Measurements from ENCODE around the gene NFATC3. TPM values are rescaled to one million over a fixed set of nuclear protein-coding genes. Genes with fewer than 3 reads are reported as not detected.

NFATC3 gene
- total and polyA plus RNA-seq, 2 donors from 2014 or later, result 15.0 to 37.7 TPM

DNA sequence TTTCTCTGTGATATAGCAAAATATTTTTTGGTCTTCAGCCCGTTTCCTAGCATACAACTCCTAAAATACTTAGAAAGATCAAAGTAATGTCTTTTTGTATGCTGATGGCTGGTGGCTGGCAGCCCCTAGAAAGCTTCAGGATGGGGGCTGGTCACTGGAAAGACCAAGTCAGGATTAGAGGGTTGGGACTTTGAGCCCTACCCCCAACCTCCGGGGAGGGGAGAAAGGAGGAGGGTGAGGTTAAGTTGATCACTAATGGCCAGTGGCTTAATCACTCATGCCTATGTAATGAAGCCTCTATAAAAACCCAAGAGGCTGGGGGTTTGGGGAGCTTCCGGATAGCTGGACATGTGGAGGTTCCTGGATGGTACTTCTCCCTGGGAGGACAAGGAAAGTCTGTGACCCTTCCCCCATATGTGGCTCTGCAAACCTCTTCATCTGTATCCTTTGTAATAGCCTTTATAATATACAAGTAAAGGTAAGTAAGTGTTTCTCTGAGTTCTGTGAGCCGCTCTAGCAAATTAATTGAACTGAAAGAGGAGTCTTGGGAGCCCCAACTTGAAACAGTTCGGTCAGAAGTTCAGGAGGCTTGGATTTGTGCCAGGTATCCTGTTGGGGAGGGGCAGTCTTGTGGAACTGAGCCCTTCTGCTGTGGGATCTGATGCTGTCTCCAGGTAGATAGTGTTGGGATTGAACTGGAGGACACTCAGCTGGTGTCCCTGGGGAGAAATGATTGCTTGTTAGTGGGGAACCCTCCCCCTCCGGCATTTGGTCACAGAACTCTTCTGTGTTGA is 182.6 kb downstream of the NFATC3 start:
- no peaks in the 10 kb centered on the region for H3K9me3 ChIP-seq (ENCODE audit: control insufficient read depth in 2 of 3, insufficient read depth in 1 of 3, low read length in 3 of 3)
- no peak for FAIRE-seq
- H3K9ac ChIP-seq (ENCODE audit: low read length in 3 of 3), result no peak overlapping the region
- no peaks in the 10 kb centered on the region for H3K36me3 ChIP-seq (ENCODE audit: control insufficient read depth in 2 of 3, insufficient read depth in 3 of 3, low read length in 3 of 3)
- peak overlapping the region in 1 of 2 donors; percentile 1 for H3K27ac ChIP-seq (ENCODE audit: low read depth in 2 of 2, low read length in 2 of 2)
- H3K4me1 ChIP-seq (ENCODE audit: control insufficient read depth in 2 of 3, insufficient read depth in 2 of 3, low read depth in 1 of 3, low read length in 3 of 3), result peaks cover 0 to 21% (median 6%) of the 10 kb centered on the region in 3 donors
- no peaks in the 10 kb centered on the region for H3K27me3 ChIP-seq (ENCODE audit: control insufficient read depth, insufficient read depth, low read length)
- no peak overlapping the region for H3K4me3 ChIP-seq (ENCODE audit: low read length in 3 of 3)
- intact Hi-C loops (cut with DNase I), result loop anchor here (10.0 kb wide), 1 partner anchor 47 kb away; the partner anchor contains the start of genes PRMT7 and SLC7A6OS
- TF ChIP-seq, protein P1, sequence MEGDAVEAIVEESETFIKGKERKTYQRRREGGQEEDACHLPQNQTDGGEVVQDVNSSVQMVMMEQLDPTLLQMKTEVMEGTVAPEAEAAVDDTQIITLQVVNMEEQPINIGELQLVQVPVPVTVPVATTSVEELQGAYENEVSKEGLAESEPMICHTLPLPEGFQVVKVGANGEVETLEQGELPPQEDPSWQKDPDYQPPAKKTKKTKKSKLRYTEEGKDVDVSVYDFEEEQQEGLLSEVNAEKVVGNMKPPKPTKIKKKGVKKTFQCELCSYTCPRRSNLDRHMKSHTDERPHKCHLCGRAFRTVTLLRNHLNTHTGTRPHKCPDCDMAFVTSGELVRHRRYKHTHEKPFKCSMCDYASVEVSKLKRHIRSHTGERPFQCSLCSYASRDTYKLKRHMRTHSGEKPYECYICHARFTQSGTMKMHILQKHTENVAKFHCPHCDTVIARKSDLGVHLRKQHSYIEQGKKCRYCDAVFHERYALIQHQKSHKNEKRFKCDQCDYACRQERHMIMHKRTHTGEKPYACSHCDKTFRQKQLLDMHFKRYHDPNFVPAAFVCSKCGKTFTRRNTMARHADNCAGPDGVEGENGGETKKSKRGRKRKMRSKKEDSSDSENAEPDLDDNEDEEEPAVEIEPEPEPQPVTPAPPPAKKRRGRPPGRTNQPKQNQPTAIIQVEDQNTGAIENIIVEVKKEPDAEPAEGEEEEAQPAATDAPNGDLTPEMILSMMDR (IDR thresholded peaks at IDR 0.05; ENCODE audit: borderline replicate concordance, extremely low read depth, insufficient read depth), result no peak
- DNase-seq, result peak in 3 of 5 donors; percentile 38 to 77 (median 70)

DNA sequence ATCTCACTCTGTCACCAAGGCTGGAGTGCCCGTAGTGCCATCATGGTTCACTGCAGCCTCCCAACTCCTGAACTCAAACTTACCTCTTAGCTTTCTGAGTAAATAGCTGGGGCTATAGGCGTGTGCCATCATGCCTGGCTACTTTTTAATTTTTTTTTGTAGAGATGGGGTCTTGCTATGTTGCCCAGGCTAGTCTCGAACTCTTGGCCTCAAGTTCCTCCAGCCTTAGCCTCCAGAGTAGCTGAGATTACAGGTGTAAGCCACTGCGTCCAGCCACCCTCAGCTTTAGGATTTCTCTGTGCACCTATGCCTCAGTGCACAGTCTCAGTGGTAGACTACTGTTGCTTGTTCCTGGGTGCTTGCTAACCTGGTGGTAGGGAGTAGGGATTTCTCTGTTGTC is 184.6 kb downstream of the NFATC3 start:
- TF ChIP-seq, protein P1 (IDR thresholded peaks at IDR 0.05; ENCODE audit: borderline replicate concordance, extremely low read depth, insufficient read depth), result no peak
- peaks cover 0 to 15% (median 6%) of the 10 kb centered on the region in 3 donors for H3K4me1 ChIP-seq (ENCODE audit: control insufficient read depth in 2 of 3, insufficient read depth in 2 of 3, low read depth in 1 of 3, low read length in 3 of 3)
- H3K9me3 ChIP-seq (ENCODE audit: control insufficient read depth in 2 of 3, insufficient read depth in 1 of 3, low read length in 3 of 3), result no peaks in the 10 kb centered on the region
- FAIRE-seq (no peak), DNase-seq (no peak)
- no peak overlapping the region for H3K27ac ChIP-seq (ENCODE audit: low read depth in 2 of 2, low read length in 2 of 2)
- H3K36me3 ChIP-seq (ENCODE audit: control insufficient read depth in 2 of 3, insufficient read depth in 3 of 3, low read length in 3 of 3), result peaks cover 0 to 7% (median 0%) of the 10 kb centered on the region in 3 donors
- no peaks in the 10 kb centered on the region for H3K27me3 ChIP-seq (ENCODE audit: control insufficient read depth, insufficient read depth, low read length)
- no peak overlapping the region for H3K4me3 ChIP-seq (ENCODE audit: low read length in 3 of 3)
- H3K9ac ChIP-seq (ENCODE audit: low read length in 3 of 3), result no peak overlapping the region
- intact Hi-C loops (cut with DNase I), result loop anchor here (10.0 kb wide), 1 partner anchor 45 kb away; the partner anchor contains the start of genes PRMT7 and SLC7A6OS

- H3K27ac ChIP-seq (ENCODE audit: low read depth in 2 of 2, low read length in 2 of 2), result no peak overlapping the region
- H3K9ac ChIP-seq (ENCODE audit: low read length in 3 of 3), result no peak overlapping the region
- FAIRE-seq (no peak), DNase-seq (no peak)
- TF ChIP-seq, protein P1 (IDR thresholded peaks at IDR 0.05; ENCODE audit: borderline replicate concordance, extremely low read depth, insufficient read depth), result no peak
- peaks cover 0 to 7% (median 0%) of the 10 kb centered on the region in 3 donors for H3K36me3 ChIP-seq (ENCODE audit: control insufficient read depth in 2 of 3, insufficient read depth in 3 of 3, low read length in 3 of 3)
- peaks cover 0 to 15% (median 4%) of the 10 kb centered on the region in 3 donors for H3K4me1 ChIP-seq (ENCODE audit: control insufficient read depth in 2 of 3, insufficient read depth in 2 of 3, low read depth in 1 of 3, low read length in 3 of 3)
- H3K4me3 ChIP-seq (ENCODE audit: low read length in 3 of 3), result no peak overlapping the region
- H3K27me3 ChIP-seq (ENCODE audit: control insufficient read depth, insufficient read depth, low read length), result no peaks in the 10 kb centered on the region
- intact Hi-C loops (cut with DNase I), result no loop called here
- no peaks in the 10 kb centered on the region for H3K9me3 ChIP-seq (ENCODE audit: control insufficient read depth in 2 of 3, insufficient read depth in 1 of 3, low read length in 3 of 3)
Observed at GRCh38 chr16:68270353-68270752, 185.2 kb downstream of the NFATC3 start.

Data from kidney (tissue), 14 donors.